Upper lobe of left lung (tissue), 4 donors: ENCODE results near the gene PXN.

Experiments
- EP300 ChIP-seq, 4 donors: sonication (generic); formaldehyde crosslinking; IDR thresholded peaks; one replicate each; pipeline ENCODE4 v1.5.1; 2017; ENCODE audit warnings: antibody characterized with exemption in 4 of 4, control low read depth in 2 of 4
- POLR2A ChIP-seq, 4 donors: fragments of 450-650 bp; IDR thresholded peaks; one replicate each; pipeline ENCODE4 v1.5.1; 2016 to 2017; ENCODE audit warnings: antibody characterized with exemption in 4 of 4, mild to moderate bottlenecking in 2 of 4
- POLR2AphosphoS5 ChIP-seq, 2 donors: sonication (generic); formaldehyde crosslinking; IDR thresholded peaks; one replicate each; pipeline ENCODE4 v1.5.1; 2017; ENCODE audit warnings: antibody characterized with exemption in 2 of 2
- TF ChIP-seq, protein P1 (sequence below), 6 experiments: fragments of 450-650 bp in 4 of 6; fragments of 200-600 bp in 2 of 6; sonication (generic) in 2 of 6; IDR thresholded peaks; one replicate each; pipeline ENCODE4 v1.5.1; 2016 to 2019; ENCODE audit warnings: antibody characterized with exemption in 6 of 6

DNA sequence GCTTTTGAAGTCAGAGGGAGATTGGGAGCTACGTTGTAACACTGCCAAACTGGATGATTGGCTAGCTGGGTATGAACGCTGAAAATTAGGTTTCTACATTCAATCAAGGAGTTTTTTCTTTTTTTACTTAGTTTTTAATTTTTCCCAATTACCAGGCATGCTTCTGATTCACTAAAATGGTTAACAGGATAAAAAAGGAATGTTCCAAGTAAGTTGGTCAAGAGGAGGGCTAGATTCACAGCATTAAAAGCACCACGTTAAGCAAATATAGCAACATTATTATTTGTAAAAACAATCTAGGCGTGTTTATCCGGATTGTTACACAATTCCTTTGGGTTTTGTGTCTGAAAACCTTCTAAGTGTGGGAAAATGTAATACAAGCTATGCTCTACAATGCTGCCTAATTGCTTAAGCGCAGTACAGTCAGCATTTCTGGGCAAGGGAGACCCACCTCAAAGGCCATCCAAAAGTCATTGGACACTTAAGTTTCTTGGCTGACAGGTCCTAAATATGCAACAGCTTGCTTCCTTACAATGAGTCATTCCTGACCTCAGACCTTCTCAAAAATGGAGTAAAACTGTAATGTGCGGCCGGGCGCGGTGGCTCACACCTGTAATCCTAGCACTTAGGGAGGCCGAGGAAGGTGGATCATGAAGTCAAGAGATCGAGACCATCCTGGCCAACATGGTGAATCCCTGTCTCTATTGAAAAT is 65.8 kb downstream of the PXN start:
- TF ChIP-seq POLR2A (IDR thresholded peaks at IDR 0.05): no peak
- TF ChIP-seq, protein P1, sequence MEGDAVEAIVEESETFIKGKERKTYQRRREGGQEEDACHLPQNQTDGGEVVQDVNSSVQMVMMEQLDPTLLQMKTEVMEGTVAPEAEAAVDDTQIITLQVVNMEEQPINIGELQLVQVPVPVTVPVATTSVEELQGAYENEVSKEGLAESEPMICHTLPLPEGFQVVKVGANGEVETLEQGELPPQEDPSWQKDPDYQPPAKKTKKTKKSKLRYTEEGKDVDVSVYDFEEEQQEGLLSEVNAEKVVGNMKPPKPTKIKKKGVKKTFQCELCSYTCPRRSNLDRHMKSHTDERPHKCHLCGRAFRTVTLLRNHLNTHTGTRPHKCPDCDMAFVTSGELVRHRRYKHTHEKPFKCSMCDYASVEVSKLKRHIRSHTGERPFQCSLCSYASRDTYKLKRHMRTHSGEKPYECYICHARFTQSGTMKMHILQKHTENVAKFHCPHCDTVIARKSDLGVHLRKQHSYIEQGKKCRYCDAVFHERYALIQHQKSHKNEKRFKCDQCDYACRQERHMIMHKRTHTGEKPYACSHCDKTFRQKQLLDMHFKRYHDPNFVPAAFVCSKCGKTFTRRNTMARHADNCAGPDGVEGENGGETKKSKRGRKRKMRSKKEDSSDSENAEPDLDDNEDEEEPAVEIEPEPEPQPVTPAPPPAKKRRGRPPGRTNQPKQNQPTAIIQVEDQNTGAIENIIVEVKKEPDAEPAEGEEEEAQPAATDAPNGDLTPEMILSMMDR (IDR thresholded peaks at IDR 0.05): no peak
- TF ChIP-seq EP300 (IDR thresholded peaks at IDR 0.05): peak in 1 of 4 donors; percentile 8
- peak in 1 of 2 donors; percentile 73 for TF ChIP-seq POLR2AphosphoS5 (IDR thresholded peaks at IDR 0.05)
